CD4-positive, alpha-beta T cell treated with Interleukin-4 for 1 hour (primary cell): ENCODE measurements around the gene CLINT1.
A peak's percentile ranks its signal among the peaks of the same experiment; 100 is the strongest.
"Not testable (repeated sequence)": the region's sequence is repeated elsewhere in the genome, so short reads cannot be mapped to it uniquely, and the experiment has no call there.

Experiments
- DNase-seq, 2 donors: peaks; one replicate each; pipeline ENCODE4 v3.0.0-alpha.2; 2020 to 2022

Gene CLINT1

DNA sequence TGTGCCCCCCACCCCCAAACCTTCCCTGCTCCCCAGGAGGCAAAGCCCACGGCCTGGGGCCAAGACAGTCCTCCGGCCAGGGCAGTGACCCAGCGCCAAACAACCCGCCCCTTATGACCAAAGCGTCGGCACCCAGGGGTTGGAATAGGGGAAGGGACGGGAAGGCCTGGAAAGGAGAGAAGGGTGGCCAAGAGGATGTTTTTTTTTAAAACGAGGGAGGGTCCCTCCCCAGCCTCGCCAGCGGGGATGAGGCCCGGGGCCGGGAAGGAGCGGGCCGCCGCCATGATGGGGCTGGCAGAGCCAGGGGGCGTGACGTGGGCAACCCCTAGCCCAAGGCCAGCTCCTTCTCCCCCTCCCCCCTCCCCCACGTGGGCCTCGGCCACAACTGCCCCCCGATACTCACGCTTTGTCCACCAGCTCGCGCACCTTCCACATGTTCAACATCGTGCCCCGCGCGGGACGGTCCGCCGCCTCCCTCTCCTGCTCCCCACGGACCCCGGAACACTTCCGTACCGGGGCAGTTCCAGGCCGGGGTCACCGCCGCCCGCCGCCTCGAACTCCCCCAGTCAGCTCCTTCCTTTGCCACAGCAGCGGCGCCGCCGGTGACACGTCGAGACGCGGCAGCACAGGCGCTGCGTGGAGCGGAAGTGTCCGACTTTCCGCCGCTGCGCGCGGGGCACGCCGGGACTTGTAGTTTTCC, at the start of gene CLINT1:
CLINT1 (minus strand) TSS at position 619 of the 700 bp plus-strand sequence; CDS start at position 444, 175 bp downstream.
- DNase-seq, result peak; percentile 88

GRCh38 chr5:157908459-157908858, 49.5 kb upstream of the CLINT1 start:
- no peak for DNase-seq

- DNase-seq, result no peak
These were observed 48.5 kb upstream of the CLINT1 start for GRCh38 chr5:157907479-157907878.

DNA sequence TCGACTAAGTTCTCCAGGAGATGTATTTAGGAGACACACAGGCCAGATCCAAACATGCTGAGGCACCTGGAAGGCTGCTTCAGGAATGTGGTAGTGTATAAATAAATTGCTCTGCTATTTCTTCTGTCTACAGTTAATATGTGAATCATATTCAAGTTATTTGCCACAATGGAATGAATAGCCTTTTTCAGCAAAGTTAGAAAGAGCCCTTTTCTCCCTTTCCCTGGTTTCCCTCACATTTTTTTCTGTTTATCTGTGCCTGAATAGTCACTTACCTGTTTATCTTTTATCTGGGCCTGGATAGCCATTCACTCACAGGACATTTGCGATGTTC, 44.1 kb upstream of the CLINT1 start:
- no peak for DNase-seq

GRCh38 chr5:157902449-157903116, 43.6 kb upstream of the CLINT1 start:
- no peak for DNase-seq

DNA sequence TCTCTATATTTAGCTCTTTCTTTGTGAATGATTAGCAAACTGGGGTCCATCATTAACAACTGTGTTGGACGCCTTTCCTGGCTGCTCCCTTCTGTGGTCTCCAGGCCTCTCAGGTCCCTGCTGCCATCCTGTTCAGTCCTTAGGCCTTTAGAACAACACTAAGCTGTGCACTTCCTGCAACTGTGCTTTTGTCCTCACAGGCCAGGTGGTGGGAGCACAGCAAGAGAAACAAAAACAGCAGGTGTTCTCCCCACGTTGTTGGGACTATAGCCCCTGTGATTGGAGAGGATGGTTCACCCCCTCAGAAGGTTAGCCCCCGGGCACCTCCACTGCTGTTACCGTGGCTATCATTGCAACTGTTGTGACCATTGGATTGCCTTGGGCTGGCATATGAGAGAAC, 41.7 kb upstream of the CLINT1 start:
- DNase-seq, result no peak

DNA sequence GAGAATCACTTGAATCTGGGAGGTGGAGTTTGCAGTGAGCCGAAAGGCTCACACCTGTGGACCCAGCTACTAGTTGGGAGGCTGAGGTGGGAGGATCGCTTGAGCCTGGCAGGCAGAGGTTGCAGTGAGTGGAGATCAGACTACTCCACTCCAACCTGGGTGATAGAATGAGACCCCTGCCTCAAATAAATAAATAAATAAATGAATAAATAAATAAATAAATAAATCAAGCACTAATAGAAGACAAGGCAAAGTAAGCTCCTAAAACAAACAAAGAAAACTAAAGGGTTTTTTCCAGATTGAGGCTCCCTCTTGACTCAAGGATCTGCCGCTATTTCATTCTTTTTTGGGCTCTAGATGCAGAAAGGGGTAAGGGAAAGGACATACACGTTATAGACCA, 34.7 kb upstream of the CLINT1 start:
- no peak for DNase-seq

DNA sequence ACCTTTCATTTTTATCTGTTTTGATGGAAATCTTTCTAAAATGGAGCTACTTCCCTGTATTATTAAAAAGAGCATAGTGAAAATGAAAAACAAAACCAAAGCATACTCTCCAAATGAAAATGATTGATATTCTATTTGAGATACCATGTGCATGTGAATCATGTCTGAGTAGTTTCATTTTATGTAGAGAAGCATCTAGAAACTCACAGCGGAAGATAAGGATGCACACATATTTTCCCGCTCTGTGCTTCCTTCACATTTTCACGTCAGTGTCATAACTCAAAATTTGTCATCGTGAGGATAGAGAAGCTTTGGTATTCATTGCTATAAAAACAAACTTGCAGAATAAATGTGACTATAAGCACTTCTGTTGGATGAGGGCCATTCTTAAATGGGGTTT, 34.0 kb upstream of the CLINT1 start:
- no peak for DNase-seq

DNA sequence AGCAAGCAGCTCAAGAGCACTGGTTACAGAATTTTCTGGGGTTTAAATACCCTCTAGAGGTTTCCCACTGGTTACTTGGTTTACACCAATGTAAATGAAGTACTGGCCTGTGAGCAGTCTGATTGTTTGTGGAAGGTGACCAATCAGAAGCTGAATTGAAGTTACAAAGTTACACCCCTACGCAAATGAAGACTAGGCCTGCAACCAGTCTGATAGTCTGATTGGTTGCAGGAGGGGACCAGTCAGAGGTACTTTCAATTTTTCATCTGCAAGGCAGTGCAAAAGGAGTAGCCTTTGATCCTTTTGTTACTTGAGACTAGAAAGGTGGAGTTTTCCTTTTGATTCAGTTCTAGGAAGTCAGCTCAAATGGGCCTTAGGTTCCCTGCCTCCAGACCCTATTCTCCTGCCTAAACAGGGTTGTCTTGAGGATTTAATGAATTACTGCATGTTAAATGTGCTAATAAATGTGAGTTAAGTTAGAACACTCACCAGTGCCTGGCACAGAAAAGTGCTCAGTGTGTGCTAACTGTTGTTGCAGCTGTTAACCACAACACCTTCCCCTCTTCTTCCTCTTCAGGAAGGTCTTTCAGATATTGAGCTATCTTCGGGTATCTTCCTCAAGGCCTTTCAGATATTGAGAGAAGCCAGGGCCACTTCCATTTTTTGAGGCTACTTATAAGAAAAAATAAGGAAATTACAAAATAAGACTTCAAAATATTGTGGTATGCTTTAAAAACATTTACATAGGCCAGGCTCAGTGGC, 32.1 kb upstream of the CLINT1 start:
- DNase-seq, result peak in 1 of 2 donors; percentile 32

DNA sequence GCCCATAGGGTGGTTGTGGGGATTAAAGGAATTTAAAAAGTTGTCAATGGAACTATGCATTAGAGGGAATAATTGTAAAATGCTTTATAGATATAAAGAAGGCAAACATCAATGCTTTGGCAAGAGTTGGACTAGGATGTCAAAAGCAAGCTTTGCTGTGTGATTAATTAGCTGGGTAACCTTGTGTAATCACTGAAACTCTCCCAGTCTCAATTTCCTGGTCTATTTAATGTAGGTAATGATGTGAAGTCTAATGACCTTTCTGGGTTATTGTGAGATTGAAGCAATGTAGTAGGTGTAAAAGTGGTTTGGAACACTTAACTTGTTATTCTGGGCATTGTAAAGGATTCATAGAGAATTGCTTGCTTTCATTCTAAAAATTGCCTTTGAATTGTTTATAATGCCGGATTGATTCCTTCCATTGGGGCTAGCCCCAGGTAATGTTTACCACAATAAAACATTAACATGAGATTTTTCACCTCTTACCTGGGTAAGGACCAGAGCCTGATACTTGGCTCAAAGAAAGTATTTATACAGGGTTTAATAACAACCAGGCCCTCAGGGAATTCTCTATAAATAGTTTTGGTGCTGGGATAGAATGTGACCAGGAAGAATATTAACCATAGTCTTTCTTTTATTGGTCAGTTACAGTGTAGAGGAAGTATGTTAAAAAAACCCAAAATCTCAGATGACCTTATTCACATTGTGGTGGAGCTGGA, 30.0 kb upstream of the CLINT1 start:
- DNase-seq, result no peak

DNA sequence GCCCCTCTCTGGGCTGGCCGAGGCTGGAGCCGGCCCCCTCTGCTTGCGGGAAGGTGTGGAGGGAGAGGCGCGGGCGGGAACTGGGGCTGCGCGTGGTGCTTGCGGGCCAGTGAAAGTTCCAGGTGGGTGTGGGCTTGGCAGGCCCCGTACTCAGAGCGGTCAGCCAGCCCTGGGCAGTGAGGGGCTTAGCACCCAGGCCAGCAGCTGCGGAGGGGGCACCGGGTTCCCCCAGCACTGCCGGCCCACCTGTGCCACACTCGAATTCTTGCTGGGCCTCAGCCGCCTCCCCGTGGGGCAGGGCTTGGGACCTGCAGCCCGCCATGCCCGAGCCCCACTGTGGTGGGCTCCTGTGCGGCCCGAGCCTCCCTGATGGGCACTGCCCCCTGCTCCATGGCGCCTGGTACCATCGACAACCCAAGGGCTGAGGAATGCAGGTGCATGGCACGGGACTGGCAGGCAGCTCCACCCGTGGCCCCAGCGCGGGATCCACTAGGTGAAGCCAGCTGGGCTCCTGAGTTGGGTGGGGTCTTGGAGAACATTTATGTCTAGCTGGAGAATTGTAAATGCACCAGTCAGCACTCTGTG, 27.9 kb upstream of the CLINT1 start:
- DNase-seq, result no peak

- not testable (repeated sequence) for DNase-seq
These were observed 26.1 kb upstream of the CLINT1 start for GRCh38 chr5:157885051-157885450.

DNA sequence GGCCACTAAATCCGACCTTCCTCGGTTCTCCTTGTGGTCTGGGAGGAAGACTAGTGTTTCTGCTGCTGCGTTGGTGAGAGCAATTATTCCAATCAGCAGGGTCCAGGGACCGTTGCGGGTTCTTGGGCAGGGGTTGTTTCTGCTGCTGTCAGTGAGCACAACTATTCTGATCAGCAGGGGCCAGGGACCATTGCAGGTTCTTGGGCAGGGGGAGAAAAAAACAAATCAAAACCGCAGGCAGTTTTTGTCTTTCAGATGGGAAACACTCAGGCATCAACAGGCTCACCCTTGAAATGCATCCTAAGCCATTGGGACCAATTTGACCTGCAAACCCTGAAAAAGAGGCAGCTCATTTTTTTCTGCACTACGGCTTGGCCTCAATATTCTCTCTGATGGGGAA, 22.6 kb upstream of the CLINT1 start:
- not testable (repeated sequence) for DNase-seq

DNA sequence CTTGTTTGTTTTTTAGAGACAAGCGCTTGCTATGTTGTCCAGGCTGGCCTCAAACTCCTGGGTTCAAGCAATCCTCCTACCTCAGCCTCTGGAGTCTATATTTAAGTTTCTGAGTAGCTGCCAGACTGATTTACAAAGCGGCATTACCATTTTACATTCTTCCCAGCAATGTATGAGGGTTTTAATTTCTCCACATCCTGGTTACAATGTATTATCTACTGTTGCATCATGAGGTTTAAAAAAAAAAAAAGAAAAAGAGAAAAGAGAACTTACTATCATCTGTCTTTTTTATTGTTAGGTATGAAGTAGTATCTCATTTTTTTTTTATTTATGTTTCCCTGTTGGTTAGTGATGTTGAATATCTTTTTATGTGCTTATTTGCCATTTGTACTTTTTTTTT, 18.9 kb upstream of the CLINT1 start:
- no peak for DNase-seq

DNA sequence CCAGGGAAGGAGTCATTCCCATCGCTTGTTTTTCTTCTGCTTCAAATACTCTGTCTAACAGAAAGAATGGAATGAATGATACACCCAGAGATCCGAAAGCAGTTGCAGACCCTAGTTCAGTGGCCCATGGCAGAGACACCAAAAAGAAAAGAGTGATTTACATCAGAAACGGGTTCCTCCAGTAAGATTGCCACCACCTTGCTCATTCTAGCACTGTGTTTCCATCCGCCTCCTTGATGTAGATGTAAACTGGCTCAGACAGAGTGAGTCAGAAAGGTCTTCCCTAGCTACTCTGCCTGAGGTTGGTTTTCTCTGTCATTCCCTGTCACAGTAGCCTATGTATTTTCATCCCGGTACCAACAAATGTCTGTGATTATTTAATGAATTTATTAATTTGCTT, 15.9 kb upstream of the CLINT1 start:
- DNase-seq, result no peak

DNA sequence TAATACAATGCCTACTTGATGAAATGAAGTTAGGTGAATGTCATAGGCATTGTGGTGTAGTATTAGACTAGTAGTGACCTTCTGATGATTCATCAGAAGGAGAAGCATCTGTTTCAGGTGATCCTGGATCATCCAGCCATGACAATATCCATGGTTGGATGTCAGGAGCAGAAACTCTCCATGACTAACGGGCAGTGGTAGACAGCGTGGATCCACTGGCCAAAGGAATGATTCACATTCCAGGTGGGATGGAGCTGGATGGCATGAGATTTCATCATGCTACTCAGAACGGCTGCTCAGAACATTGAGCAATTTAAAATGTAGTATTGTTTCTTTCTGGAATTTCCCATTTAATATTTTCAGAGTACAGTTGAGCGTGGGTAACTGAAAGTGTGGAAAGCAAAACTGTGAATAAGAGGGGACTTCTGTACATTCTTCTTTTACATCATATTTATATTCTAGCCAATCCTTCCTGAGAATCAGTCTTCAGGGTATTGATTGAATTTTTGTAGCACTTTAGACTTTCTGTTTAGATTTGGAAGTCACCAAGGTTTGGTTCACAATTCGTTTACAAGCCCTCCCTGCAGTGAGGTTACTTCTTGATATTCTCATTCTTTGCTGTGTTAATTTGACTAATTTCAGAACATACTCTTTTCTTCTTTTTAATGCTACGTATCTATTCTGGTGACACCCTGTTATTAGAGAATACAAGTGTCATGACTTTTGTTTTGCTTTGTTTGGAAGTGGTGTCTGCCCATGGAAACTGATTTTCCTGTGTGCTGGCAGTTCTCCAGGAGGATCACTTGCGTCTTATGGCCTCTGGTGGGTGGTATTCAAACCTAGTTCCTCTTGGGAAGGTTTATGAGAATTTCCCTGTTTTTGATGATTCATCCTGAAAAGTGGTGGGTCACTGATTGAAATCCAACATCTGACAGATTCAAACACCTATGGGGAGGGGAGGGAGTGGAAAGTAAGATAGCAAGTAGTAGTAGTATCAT, 12.2 kb upstream of the CLINT1 start:
- DNase-seq, result no peak

DNA sequence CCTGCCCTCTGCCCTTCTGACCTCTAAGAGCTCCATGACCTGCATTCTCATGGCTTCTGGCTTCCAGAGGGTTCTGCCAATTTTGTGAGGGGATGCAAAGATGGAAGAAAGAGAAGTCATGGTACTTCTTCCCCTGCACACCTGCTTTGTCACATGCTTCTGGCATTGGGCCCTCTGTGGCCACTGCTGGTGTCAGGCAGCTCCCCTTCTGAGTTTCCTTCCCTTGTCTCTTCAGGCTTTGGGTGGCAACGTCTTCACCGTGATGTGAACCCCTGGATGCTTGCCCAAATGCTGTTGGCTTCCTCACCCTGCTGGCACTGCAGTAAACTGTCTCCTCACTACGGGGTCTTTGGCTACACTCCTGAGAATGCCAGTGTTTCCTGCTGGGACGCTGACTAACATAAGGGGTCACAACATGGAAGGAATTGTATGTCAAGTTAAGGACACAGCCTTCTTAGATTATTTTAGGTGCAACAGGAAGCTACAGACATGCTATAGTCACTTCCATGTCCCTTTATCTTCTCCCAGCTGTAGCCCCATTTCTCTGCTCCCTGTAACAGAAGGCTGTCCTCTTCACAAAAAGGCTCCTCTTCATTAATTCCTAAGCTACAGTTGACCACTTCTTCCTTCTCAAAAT, 8.9 kb upstream of the CLINT1 start:
- DNase-seq, result no peak

- DNase-seq, result no peak
These were observed 7.6 kb upstream of the CLINT1 start for GRCh38 chr5:157866536-157866935.

DNA sequence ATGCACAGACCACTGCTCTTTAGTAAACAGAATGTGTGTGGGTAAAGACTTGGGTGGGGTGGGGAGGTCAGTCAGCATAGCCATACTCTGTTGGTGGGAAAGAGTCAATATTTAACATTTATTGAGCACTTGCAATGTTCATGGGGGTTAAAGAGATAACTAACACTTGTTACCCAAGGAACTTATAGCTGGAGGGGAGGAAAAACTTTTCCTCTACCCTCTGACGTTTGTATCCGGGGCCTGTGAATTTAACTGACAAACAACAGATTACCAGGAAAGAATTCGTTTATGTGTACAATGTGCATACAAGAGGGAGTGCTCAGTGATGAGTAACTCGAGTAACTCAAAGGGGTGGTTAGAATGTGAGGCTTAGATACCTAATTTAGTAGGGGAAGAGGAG, 6.8 kb upstream of the CLINT1 start:
- DNase-seq, result no peak

- DNase-seq, result no peak
These were observed 5.1 kb upstream of the CLINT1 start for GRCh38 chr5:157864067-157864466.

GRCh38 chr5:157862183-157862851, 3.4 kb upstream of the CLINT1 start:
- DNase-seq, result no peak
